WTC11 (cell line): ENCODE results near the gene ANK2. TPM values are rescaled to one million over a fixed set of nuclear protein-coding genes. Genes with fewer than 3 reads are reported as not detected.

Source experiments
- ATAC-seq: fragments of 200-7000 bp; cut with Tn5 transposase; 2 replicates; pipeline ENCODE4 v1.10.0; 2021; ENCODE audit warnings: mild to moderate bottlenecking, moderate library complexity
- CTCF ChIA-PET: fragments of 300-600 bp; sonication (Branson Sonifier 250); formaldehyde crosslinking; loops from one replicate; lab custom pipeline; 2021; ENCODE audit warnings: antibody characterized with exemption; lab: Charles Lee
- POLR2A ChIA-PET: fragments of 350-600 bp; sonication (Branson Sonifier 250); formaldehyde crosslinking; loops from one replicate; lab custom pipeline; 2021; ENCODE audit warnings: antibody characterized with exemption; lab: Charles Lee
- DNase-seq: peaks from one replicate; pipeline ENCODE4 v3.0.0; 2021; ENCODE audit warnings: low spot score
- H3K27ac Mint-ChIP-seq: 2 replicates; pipeline ENCODE4 v1.8.0; 2021; ENCODE audit warnings: mixed read lengths
- H3K27me3 Mint-ChIP-seq: 2 replicates; pipeline ENCODE4 v1.8.0; 2021; ENCODE audit warnings: low read depth, mild to moderate bottlenecking, moderate library complexity, mixed read lengths
- H3K36me3 Mint-ChIP-seq: 2 replicates; pipeline ENCODE4 v1.8.0; 2021; ENCODE audit warnings: mixed read lengths
- H3K4me1 Mint-ChIP-seq: 2 replicates; pipeline ENCODE4 v1.8.0; 2022; ENCODE audit warnings: mixed read lengths
- H3K4me3 Mint-ChIP-seq: 2 replicates; pipeline ENCODE4 v1.8.0; 2021; ENCODE audit warnings: mild to moderate bottlenecking, moderate library complexity, mixed read lengths
- H3K9me3 Mint-ChIP-seq: 2 replicates; pipeline ENCODE4 v1.8.0; 2021; ENCODE audit warnings: mixed read lengths
- ATF1 ChIP-seq: sonication (generic); formaldehyde crosslinking; IDR thresholded peaks from 2 replicates; pipeline ENCODE4 v1.8.1; 2023; ENCODE audit warnings: mild to moderate bottlenecking, moderate library complexity, missing genetic modification reagents
- ELF4 ChIP-seq: sonication (generic); formaldehyde crosslinking; IDR thresholded peaks from 2 replicates; pipeline ENCODE4 v1.8.1; 2022; ENCODE audit warnings: low read depth, mild to moderate bottlenecking, moderate library complexity, missing genetic modification reagents
- EMX1 ChIP-seq: fragments of 250-450 bp; sonication (Bioruptor Pico); IDR thresholded peaks from 2 replicates; pipeline ENCODE4 v1.8.0; 2021; ENCODE audit warnings: mild to moderate bottlenecking
- ESRRA ChIP-seq: sonication (generic); formaldehyde crosslinking; IDR thresholded peaks from 2 replicates; pipeline ENCODE4 v1.8.1; 2022; ENCODE audit warnings: mild to moderate bottlenecking, missing genetic modification reagents, borderline replicate concordance
- ETV6 ChIP-seq: sonication (generic); formaldehyde crosslinking; IDR thresholded peaks from 2 replicates; pipeline ENCODE4 v1.8.1; 2022; ENCODE audit warnings: mild to moderate bottlenecking, missing genetic modification reagents
- FOXJ3 ChIP-seq: sonication (generic); formaldehyde crosslinking; IDR thresholded peaks from 2 replicates; pipeline ENCODE4 v1.9.0; 2021; ENCODE audit warnings: missing genetic modification reagents, mild to moderate bottlenecking, borderline replicate concordance
- FOXK1 ChIP-seq: sonication (generic); formaldehyde crosslinking; IDR thresholded peaks from 2 replicates; pipeline ENCODE4 v1.8.0; 2022; ENCODE audit warnings: mild to moderate bottlenecking, moderate library complexity, missing genetic modification reagents
- JUN ChIP-seq: sonication (generic); formaldehyde crosslinking; IDR thresholded peaks from 2 replicates; pipeline ENCODE4 v1.8.0; 2023; ENCODE audit warnings: mild to moderate bottlenecking, missing genetic modification reagents
- NFE2L1 ChIP-seq: sonication (generic); formaldehyde crosslinking; IDR thresholded peaks from 2 replicates; pipeline ENCODE4 v1.8.1; 2023; ENCODE audit warnings: missing genetic modification reagents
- OVOL2 ChIP-seq: fragments of 250-450 bp; sonication (Bioruptor Pico); IDR thresholded peaks from 2 replicates; pipeline ENCODE4 v1.9.0; 2021; ENCODE audit warnings: mild to moderate bottlenecking, borderline replicate concordance
- SMAD3 ChIP-seq: sonication (generic); formaldehyde crosslinking; IDR thresholded peaks from 2 replicates; pipeline ENCODE4 v1.8.0; 2022; ENCODE audit warnings: missing genetic modification reagents, mild to moderate bottlenecking, borderline replicate concordance
- SOX15 ChIP-seq: fragments of 250-450 bp; sonication (Bioruptor Pico); IDR thresholded peaks from 2 replicates; pipeline ENCODE4 v1.9.0; 2021; ENCODE audit warnings: mild to moderate bottlenecking
- total RNA-seq: library from RNA; stranded (reverse); gene quantifications from 3 replicates; pipeline ENCODE4 v1.2.3, GENCODE V29; 2021
- TF ChIP-seq, protein P1 (sequence below): sonication (generic); formaldehyde crosslinking; IDR thresholded peaks from 2 replicates; pipeline ENCODE4 v1.8.1; 2023; ENCODE audit warnings: mild to moderate bottlenecking, missing genetic modification reagents, moderate library complexity
- TF ChIP-seq, protein P2 (sequence below): fragments of 250-450 bp; sonication (Bioruptor Pico); conservative IDR thresholded peaks from 2 replicates; pipeline ENCODE4 v1.9.0; 2021; ENCODE audit warnings: mild to moderate bottlenecking
- TF ChIP-seq, protein P3 (sequence below): sonication (generic); formaldehyde crosslinking; IDR thresholded peaks from 2 replicates; pipeline ENCODE4 v1.8.1; 2023; ENCODE audit warnings: mild to moderate bottlenecking, missing genetic modification reagents, borderline replicate concordance
- TF ChIP-seq, protein P4 (sequence below): fragments of 250-450 bp; sonication (Bioruptor Pico); IDR thresholded peaks from 2 replicates; pipeline ENCODE4 v1.8.0; 2021; ENCODE audit warnings: mild to moderate bottlenecking
- TF ChIP-seq, protein P5 (sequence below): sonication (generic); formaldehyde crosslinking; IDR thresholded peaks from 2 replicates; pipeline ENCODE4 v1.8.1; 2023; ENCODE audit warnings: mild to moderate bottlenecking, missing genetic modification reagents
- TF ChIP-seq, protein P6 (sequence below): sonication (generic); formaldehyde crosslinking; IDR thresholded peaks from 2 replicates; pipeline ENCODE4 v1.8.0; 2023; ENCODE audit warnings: missing genetic modification reagents

Gene ANK2
- total RNA-seq, 1 experiment from 2014 or later = 27.9 TPM

DNA sequence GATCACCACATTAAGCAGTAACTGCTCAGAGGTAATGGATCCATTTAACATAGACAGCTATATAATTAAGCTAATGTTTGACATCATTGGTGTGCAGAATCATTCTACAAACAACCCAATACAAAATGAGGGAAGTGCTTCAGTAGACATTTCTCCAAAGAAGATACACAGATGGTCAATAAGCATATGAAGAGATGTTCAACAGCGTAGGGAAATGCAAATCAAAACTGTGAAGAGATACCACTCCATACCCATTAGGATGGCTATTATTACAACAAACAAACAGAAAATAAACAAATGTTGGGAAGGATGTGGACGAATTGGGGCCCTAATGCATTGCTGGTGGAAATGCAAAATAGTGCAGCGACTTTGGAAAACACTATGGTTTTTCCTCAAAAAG, 294.6 kb downstream of the ANK2 start:
- H3K27ac Mint-ChIP-seq = no peak overlapping the region
- no peaks in the 10 kb centered on the region for H3K4me1 Mint-ChIP-seq
- H3K36me3 Mint-ChIP-seq = peaks cover 17% of the 10 kb centered on the region
- POLR2A ChIA-PET = no interaction called here
- ATAC-seq (no peak), DNase-seq (no peak)
- TF ChIP-seq ATF1 (no peak), ESRRA (no peak), EMX1 (CRISPR knock-in tag) (no peak), OVOL2 (CRISPR knock-in tag) (no peak)
- TF ChIP-seq, protein P1, sequence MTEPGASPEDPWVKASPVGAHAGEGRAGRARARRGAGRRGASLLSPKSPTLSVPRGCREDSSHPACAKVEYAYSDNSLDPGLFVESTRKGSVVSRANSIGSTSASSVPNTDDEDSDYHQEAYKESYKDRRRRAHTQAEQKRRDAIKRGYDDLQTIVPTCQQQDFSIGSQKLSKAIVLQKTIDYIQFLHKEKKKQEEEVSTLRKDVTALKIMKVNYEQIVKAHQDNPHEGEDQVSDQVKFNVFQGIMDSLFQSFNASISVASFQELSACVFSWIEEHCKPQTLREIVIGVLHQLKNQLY (CRISPR knock-in tag) = no peak
- TF ChIP-seq, protein P2, sequence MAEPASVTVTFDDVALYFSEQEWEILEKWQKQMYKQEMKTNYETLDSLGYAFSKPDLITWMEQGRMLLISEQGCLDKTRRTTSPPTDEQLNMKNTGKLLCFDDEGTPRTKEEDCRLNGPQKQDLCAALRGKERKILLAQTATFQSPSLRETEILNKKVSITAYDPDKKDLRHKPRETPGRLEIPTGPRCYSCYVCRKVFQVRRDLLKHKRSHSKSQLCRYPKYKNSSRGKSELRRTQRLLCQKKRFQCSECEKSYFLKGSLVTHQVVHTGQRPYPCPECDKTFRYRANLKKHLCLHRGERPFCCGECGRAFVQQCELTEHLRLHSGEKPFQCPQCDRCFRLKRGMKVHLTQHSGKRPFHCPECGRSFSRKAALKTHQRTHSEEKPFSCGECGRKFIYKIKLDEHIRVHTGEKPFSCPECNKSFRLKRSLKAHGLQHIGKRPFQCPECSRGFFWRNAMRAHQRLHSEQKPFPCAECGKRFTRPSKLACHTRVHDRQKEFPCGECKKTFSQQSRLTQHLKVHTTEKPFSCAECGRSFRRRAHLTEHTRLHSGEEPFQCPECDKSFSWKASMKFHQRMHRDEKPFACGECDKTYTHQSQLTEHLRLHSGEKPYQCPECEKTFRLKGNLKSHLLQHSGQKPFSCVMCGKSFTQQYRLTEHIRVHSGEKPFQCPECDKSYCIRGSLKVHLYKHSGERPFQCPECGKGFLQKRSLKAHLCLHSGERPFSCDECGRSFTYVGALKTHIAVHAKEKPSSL (CRISPR knock-in tag) = no peak
- TF ChIP-seq, protein P3, sequence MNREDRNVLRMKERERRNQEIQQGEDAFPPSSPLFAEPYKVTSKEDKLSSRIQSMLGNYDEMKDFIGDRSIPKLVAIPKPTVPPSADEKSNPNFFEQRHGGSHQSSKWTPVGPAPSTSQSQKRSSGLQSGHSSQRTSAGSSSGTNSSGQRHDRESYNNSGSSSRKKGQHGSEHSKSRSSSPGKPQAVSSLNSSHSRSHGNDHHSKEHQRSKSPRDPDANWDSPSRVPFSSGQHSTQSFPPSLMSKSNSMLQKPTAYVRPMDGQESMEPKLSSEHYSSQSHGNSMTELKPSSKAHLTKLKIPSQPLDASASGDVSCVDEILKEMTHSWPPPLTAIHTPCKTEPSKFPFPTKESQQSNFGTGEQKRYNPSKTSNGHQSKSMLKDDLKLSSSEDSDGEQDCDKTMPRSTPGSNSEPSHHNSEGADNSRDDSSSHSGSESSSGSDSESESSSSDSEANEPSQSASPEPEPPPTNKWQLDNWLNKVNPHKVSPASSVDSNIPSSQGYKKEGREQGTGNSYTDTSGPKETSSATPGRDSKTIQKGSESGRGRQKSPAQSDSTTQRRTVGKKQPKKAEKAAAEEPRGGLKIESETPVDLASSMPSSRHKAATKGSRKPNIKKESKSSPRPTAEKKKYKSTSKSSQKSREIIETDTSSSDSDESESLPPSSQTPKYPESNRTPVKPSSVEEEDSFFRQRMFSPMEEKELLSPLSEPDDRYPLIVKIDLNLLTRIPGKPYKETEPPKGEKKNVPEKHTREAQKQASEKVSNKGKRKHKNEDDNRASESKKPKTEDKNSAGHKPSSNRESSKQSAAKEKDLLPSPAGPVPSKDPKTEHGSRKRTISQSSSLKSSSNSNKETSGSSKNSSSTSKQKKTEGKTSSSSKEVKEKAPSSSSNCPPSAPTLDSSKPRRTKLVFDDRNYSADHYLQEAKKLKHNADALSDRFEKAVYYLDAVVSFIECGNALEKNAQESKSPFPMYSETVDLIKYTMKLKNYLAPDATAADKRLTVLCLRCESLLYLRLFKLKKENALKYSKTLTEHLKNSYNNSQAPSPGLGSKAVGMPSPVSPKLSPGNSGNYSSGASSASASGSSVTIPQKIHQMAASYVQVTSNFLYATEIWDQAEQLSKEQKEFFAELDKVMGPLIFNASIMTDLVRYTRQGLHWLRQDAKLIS (CRISPR knock-in tag) = no peak
- TF ChIP-seq, protein P4, sequence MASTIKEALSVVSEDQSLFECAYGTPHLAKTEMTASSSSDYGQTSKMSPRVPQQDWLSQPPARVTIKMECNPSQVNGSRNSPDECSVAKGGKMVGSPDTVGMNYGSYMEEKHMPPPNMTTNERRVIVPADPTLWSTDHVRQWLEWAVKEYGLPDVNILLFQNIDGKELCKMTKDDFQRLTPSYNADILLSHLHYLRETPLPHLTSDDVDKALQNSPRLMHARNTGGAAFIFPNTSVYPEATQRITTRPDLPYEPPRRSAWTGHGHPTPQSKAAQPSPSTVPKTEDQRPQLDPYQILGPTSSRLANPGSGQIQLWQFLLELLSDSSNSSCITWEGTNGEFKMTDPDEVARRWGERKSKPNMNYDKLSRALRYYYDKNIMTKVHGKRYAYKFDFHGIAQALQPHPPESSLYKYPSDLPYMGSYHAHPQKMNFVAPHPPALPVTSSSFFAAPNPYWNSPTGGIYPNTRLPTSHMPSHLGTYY = no peak
- H3K4me3 Mint-ChIP-seq = no peak overlapping the region
- no peaks in the 10 kb centered on the region for H3K27me3 Mint-ChIP-seq
- H3K9me3 Mint-ChIP-seq = no peaks in the 10 kb centered on the region
- CTCF ChIA-PET = no interaction called here

DNA sequence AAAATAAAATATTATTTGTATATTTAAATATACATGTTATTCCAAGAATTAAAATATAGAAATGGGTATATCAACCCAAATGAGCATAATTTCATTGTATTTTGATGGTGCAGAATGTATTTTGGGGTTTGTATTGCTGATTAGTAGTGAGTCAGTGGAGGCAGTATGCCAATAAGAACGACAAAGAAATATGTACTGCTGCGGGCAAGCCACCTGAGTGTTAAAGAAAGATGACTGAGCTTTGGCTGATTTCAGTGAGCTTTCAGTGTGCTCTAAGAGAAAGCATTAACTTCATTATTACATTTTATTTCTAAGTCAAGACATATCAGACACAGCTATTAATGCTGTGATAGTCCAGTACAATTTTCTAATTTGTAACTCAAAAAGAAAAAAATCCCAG, 297.8 kb downstream of the ANK2 start:
- Mint-ChIP-seq H3K9me3 (no peaks in the 10 kb centered on the region), H3K4me3 (no peak overlapping the region), H3K27me3 (no peaks in the 10 kb centered on the region)
- no peak for TF ChIP-seq SMAD3 (CRISPR knock-in tag)
- no peak for TF ChIP-seq ETV6 (CRISPR knock-in tag)
- TF ChIP-seq, protein P5, sequence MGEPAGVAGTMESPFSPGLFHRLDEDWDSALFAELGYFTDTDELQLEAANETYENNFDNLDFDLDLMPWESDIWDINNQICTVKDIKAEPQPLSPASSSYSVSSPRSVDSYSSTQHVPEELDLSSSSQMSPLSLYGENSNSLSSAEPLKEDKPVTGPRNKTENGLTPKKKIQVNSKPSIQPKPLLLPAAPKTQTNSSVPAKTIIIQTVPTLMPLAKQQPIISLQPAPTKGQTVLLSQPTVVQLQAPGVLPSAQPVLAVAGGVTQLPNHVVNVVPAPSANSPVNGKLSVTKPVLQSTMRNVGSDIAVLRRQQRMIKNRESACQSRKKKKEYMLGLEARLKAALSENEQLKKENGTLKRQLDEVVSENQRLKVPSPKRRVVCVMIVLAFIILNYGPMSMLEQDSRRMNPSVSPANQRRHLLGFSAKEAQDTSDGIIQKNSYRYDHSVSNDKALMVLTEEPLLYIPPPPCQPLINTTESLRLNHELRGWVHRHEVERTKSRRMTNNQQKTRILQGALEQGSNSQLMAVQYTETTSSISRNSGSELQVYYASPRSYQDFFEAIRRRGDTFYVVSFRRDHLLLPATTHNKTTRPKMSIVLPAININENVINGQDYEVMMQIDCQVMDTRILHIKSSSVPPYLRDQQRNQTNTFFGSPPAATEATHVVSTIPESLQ (CRISPR knock-in tag) = no peak
- TF ChIP-seq, protein P6, sequence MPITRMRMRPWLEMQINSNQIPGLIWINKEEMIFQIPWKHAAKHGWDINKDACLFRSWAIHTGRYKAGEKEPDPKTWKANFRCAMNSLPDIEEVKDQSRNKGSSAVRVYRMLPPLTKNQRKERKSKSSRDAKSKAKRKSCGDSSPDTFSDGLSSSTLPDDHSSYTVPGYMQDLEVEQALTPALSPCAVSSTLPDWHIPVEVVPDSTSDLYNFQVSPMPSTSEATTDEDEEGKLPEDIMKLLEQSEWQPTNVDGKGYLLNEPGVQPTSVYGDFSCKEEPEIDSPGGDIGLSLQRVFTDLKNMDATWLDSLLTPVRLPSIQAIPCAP (CRISPR knock-in tag) = no peak
- TF ChIP-seq NFE2L1 (CRISPR knock-in tag) = no peak
- TF ChIP-seq JUN (CRISPR knock-in tag) = no peak
- no peak for TF ChIP-seq FOXK1
- no peak for TF ChIP-seq SOX15
- no peak for TF ChIP-seq FOXJ3
- no peak for TF ChIP-seq ELF4 (CRISPR knock-in tag)
- TF ChIP-seq, all 79 proteins: peak for 0
- Mint-ChIP-seq H3K27ac (no peak overlapping the region), H3K36me3 (peaks cover 14% of the 10 kb centered on the region), H3K4me1 (no peaks in the 10 kb centered on the region)
- ChIA-PET POLR2A (no interaction called here), CTCF (no interaction called here)
- DNase-seq = no peak
- no peak for ATAC-seq
